GM04504 (cell line): Measurements from ENCODE around the gene GDPGP1.
"Not testable (repeated sequence)": the region's sequence is repeated elsewhere in the genome, so short reads cannot be mapped to it uniquely, and the experiment has no call there.

Experiments used
- DNase-seq: peaks from one replicate; pipeline ENCODE4 v3.0.0-alpha.2; 2012; ENCODE audit warnings: low read depth

The GDPGP1 gene

GRCh38 chr15:90234096-90234988, at the start of gene GDPGP1:
TSS of gene GDPGP1 (plus strand) at chr15:90234209. CDS start at chr15:90240909, 6,700 bp downstream.
- no peak for DNase-seq

- DNase-seq: no peak
Observed at GRCh38 chr15:90184786-90185704, 49.0 kb upstream of the GDPGP1 start.

GRCh38 chr15:90187257-90187868, 46.6 kb upstream of the GDPGP1 start:
- no peak for DNase-seq

GRCh38 chr15:90188065-90188464, 45.9 kb upstream of the GDPGP1 start:
- DNase-seq: not testable (repeated sequence)

GRCh38 chr15:90188914-90189748, 44.9 kb upstream of the GDPGP1 start:
- DNase-seq: no peak

GRCh38 chr15:90189781-90190467, 44.1 kb upstream of the GDPGP1 start:
- DNase-seq: no peak

- DNase-seq: no peak
Observed at GRCh38 chr15:90190606-90191343, 43.2 kb upstream of the GDPGP1 start.

GRCh38 chr15:90191344-90191687, 42.7 kb upstream of the GDPGP1 start:
- no peak for DNase-seq

- DNase-seq: no peak
Observed at GRCh38 chr15:90191794-90192509, 42.1 kb upstream of the GDPGP1 start.

- DNase-seq: no peak
Observed at GRCh38 chr15:90192961-90193786, 40.8 kb upstream of the GDPGP1 start.

- DNase-seq: no peak
Observed at GRCh38 chr15:90194655-90195054, 39.4 kb upstream of the GDPGP1 start.

GRCh38 chr15:90200534-90201129, 33.4 kb upstream of the GDPGP1 start:
- no peak for DNase-seq

GRCh38 chr15:90201130-90201943, 32.7 kb upstream of the GDPGP1 start, which contains the start of gene SEMA4B:
TSS of gene SEMA4B (plus strand) at chr15:90201330. CDS start at chr15:90201579, 249 bp downstream.
- no peak for DNase-seq

GRCh38 chr15:90201944-90202375, 32.0 kb upstream of the GDPGP1 start:
- DNase-seq: no peak

- no peak for DNase-seq
Observed at GRCh38 chr15:90202929-90203328, 31.1 kb upstream of the GDPGP1 start.

- no peak for DNase-seq
Observed at GRCh38 chr15:90203473-90203872, 30.5 kb upstream of the GDPGP1 start.

- no peak for DNase-seq
Observed at GRCh38 chr15:90203922-90204321, 30.1 kb upstream of the GDPGP1 start.
